Uterus (tissue), 4 donors: ENCODE measurements around the gene HECW1. TPM values are rescaled to one million over a fixed set of nuclear protein-coding genes. Genes with fewer than 3 reads are reported as not detected.
"Not testable (repeated sequence)": the region's sequence is repeated elsewhere in the genome, so short reads cannot be mapped to it uniquely, and the experiment has no call there.

Experiments used
- DNase-seq, 2 donors: peaks; one replicate each; pipeline ENCODE4 v3.0.0-alpha.2; 2019 to 2020
- H3K27ac ChIP-seq, 2 donors: fragments of 200-600 bp; sonication (generic); 1 replicate in 1 of 2; 2 replicates in 1 of 2; pipeline ENCODE4 v1.5.1; 2016 to 2018
- H3K27me3 ChIP-seq, 2 donors: fragments of 200-600 bp; sonication (generic); one replicate each; pipeline ENCODE4 v1.5.1; 2018 to 2019; ENCODE audit warnings: control low read depth in 1 of 2
- H3K36me3 ChIP-seq, 2 donors: fragments of 200-600 bp; sonication (generic); one replicate each; pipeline ENCODE4 v1.5.1; 2019; ENCODE audit warnings: control low read depth in 1 of 2
- H3K4me1 ChIP-seq, 2 donors: fragments of 200-600 bp; sonication (generic); one replicate each; pipeline ENCODE4 v1.5.1; 2018 to 2019; ENCODE audit warnings: control low read depth in 1 of 2
- H3K4me3 ChIP-seq, 2 donors: fragments of 200-600 bp; sonication (generic); 1 replicate in 1 of 2; 2 replicates in 1 of 2; pipeline ENCODE4 v1.5.1; 2018 to 2019; ENCODE audit warnings: mild to moderate bottlenecking in 1 of 2
- H3K9me3 ChIP-seq, 2 donors: fragments of 200-600 bp; sonication (generic); one replicate each; pipeline ENCODE4 v1.5.1; 2019; ENCODE audit warnings: control low read depth in 1 of 2
- CTCF ChIP-seq, 4 experiments: fragments of 200-600 bp in 2 of 4; fragments of 450-650 bp in 2 of 4; sonication (generic) in 2 of 4; IDR thresholded peaks; one replicate each; pipeline ENCODE4 v1.5.1; 2016 to 2019; ENCODE audit warnings: antibody characterized with exemption in 4 of 4, mild to moderate bottlenecking in 2 of 4, moderate library complexity in 1 of 4
- POLR2A ChIP-seq, 2 donors: fragments of 450-650 bp; IDR thresholded peaks; one replicate each; pipeline ENCODE4 v1.6.1; 2016; ENCODE audit warnings: antibody characterized with exemption in 2 of 2, mild to moderate bottlenecking in 1 of 2, moderate library complexity in 1 of 2
- intact Hi-C: fragments of 100-400 bp; cut with DNase I; formaldehyde crosslinking; loops from one replicate; pipeline ENCODE4 v1.15.1; 2023; ENCODE audit warnings: low total_unique reads
- total RNA-seq, 4 donors: library from RNA; depleted of rRNA in 3 of 4; stranded (reverse); fragments of >200 nt in 3 of 4; gene quantifications; one replicate each; pipeline versions ENCODE4 v1.1.0 to v1.2.4, GENCODE V29; 2014 to 2023
- donor health status: DM: yes; HTN: yes; CAD: no.

The HECW1 gene
- total RNA-seq, 4 donors from 2014 or later = 0.28 TPM; not detected in 3

- no peak for TF ChIP-seq POLR2A (IDR thresholded peaks at IDR 0.05)
- no peak for TF ChIP-seq CTCF (IDR thresholded peaks at IDR 0.05)
- intact Hi-C loops = no loop called here
- no peak for DNase-seq
- no peak overlapping the region for H3K27ac ChIP-seq
- no peaks in the 10 kb centered on the region for H3K9me3 ChIP-seq
- H3K4me3 ChIP-seq = no peak overlapping the region
- H3K36me3 ChIP-seq = no peaks in the 10 kb centered on the region
- H3K4me1 ChIP-seq = no peaks in the 10 kb centered on the region
- H3K27me3 ChIP-seq = no peaks in the 10 kb centered on the region
These were observed 11.9 kb downstream of the HECW1 start for GRCh38 chr7:43124388-43124787.

- Histone ChIP-seq H3K4me3 (no peak overlapping the region), H3K27ac (no peak overlapping the region), H3K9me3 (no peaks in the 10 kb centered on the region), H3K36me3 (no peaks in the 10 kb centered on the region), H3K27me3 (no peaks in the 10 kb centered on the region), H3K4me1 (no peaks in the 10 kb centered on the region)
- TF ChIP-seq POLR2A (IDR thresholded peaks at IDR 0.05) = no peak
- TF ChIP-seq CTCF (IDR thresholded peaks at IDR 0.05) = no peak
- intact Hi-C loops = no loop called here
- no peak for DNase-seq
These were observed 17.9 kb downstream of the HECW1 start for GRCh38 chr7:43130347-43130746.

- H3K27ac ChIP-seq = no peak overlapping the region
- no peaks in the 10 kb centered on the region for H3K36me3 ChIP-seq
- H3K27me3 ChIP-seq = no peaks in the 10 kb centered on the region
- no peaks in the 10 kb centered on the region for H3K9me3 ChIP-seq
- no peak for TF ChIP-seq POLR2A (IDR thresholded peaks at IDR 0.05)
- no peak for TF ChIP-seq CTCF (IDR thresholded peaks at IDR 0.05)
- intact Hi-C loops = no loop called here
- H3K4me1 ChIP-seq = no peaks in the 10 kb centered on the region
- H3K4me3 ChIP-seq = no peak overlapping the region
- DNase-seq = no peak
These were observed 22.7 kb downstream of the HECW1 start for GRCh38 chr7:43135129-43135528.

GRCh38 chr7:43136064-43136463, 23.6 kb downstream of the HECW1 start:
- DNase-seq = no peak
- intact Hi-C loops = no loop called here
- no peak for TF ChIP-seq POLR2A (IDR thresholded peaks at IDR 0.05)
- no peak for TF ChIP-seq CTCF (IDR thresholded peaks at IDR 0.05)
- no peaks in the 10 kb centered on the region for H3K4me1 ChIP-seq
- no peaks in the 10 kb centered on the region for H3K27me3 ChIP-seq
- H3K36me3 ChIP-seq = no peaks in the 10 kb centered on the region
- no peak overlapping the region for H3K4me3 ChIP-seq
- H3K27ac ChIP-seq = no peak overlapping the region
- H3K9me3 ChIP-seq = no peaks in the 10 kb centered on the region

GRCh38 chr7:43137121-43137744, 24.8 kb downstream of the HECW1 start:
- H3K4me1 ChIP-seq, DNase-seq, H3K4me3 ChIP-seq, H3K9me3 ChIP-seq, H3K27ac ChIP-seq, H3K36me3 ChIP-seq, intact Hi-C loops, H3K27me3 ChIP-seq: not testable (repeated sequence)

- H3K27me3 ChIP-seq = no peaks in the 10 kb centered on the region
- H3K36me3 ChIP-seq = no peaks in the 10 kb centered on the region
- DNase-seq = no peak
- intact Hi-C loops = no loop called here
- H3K27ac ChIP-seq = no peak overlapping the region
- H3K9me3 ChIP-seq = no peaks in the 10 kb centered on the region
- H3K4me1 ChIP-seq = no peaks in the 10 kb centered on the region
- no peak overlapping the region for H3K4me3 ChIP-seq
- TF ChIP-seq CTCF (IDR thresholded peaks at IDR 0.05) = no peak
- no peak for TF ChIP-seq POLR2A (IDR thresholded peaks at IDR 0.05)
These were observed 25.4 kb downstream of the HECW1 start for GRCh38 chr7:43137811-43138210.
